Type B pancreatic cell (in vitro differentiated cells): ENCODE measurements around the gene SLC1A2. TPM values are rescaled to one million over a fixed set of nuclear protein-coding genes. Genes with fewer than 3 reads are reported as not detected.

Experiments used
- DNase-seq: peaks from one replicate; pipeline ENCODE4 v3.0.0; 2021; ENCODE audit warnings: mixed read lengths; ENCODE audit not compliant: unreplicated experiment; ENCODE audit errors: extremely low spot score
- H3K27ac Mint-ChIP-seq: 2 replicates; pipeline ENCODE4 v1.8.0; 2021; ENCODE audit warnings: mild to moderate bottlenecking, mixed read lengths
- H3K27me3 Mint-ChIP-seq: 2 replicates; pipeline ENCODE4 v1.8.0; 2021; ENCODE audit warnings: mixed read lengths
- H3K36me3 Mint-ChIP-seq: 2 replicates; pipeline ENCODE4 v1.8.0; 2021; ENCODE audit warnings: mixed read lengths
- H3K4me1 Mint-ChIP-seq: one replicate; pipeline ENCODE4 v1.8.0; 2021; ENCODE audit warnings: mixed read lengths; ENCODE audit not compliant: unreplicated experiment
- H3K4me3 Mint-ChIP-seq: 2 replicates; pipeline ENCODE4 v1.8.0; 2021; ENCODE audit warnings: mild to moderate bottlenecking, mixed read lengths
- H3K9me3 Mint-ChIP-seq: 2 replicates; pipeline ENCODE4 v1.8.0; 2021; ENCODE audit warnings: mixed read lengths
- CTCF ChIP-seq: fragments of 200-600 bp; sonication (generic); conservative IDR thresholded peaks from 2 replicates; pipeline ENCODE4 v1.5.0; 2021; ENCODE audit warnings: antibody characterized with exemption, mild to moderate bottlenecking
- total RNA-seq: library from RNA; stranded (reverse); gene quantifications from 2 replicates; pipeline ENCODE4 v1.2.1, GENCODE V29; 2021; ENCODE audit warnings: low replicate concordance

Gene SLC1A2
- total RNA-seq, 1 donor from 2014 or later, result 7.4 TPM

GRCh38 chr11:35420371-35420770 is 1.0 kb upstream of the SLC1A2 start:
- Mint-ChIP-seq H3K9me3 (no peaks in the 10 kb centered on the region), H3K36me3 (no peaks in the 10 kb centered on the region), H3K27me3 (peaks cover 95% of the 10 kb centered on the region), H3K4me3 (peak overlapping the region; percentile 85), H3K4me1 (peaks cover 5% of the 10 kb centered on the region), H3K27ac (no peak overlapping the region)
- TF ChIP-seq CTCF, result no peak
- no peak for DNase-seq

- H3K9me3 Mint-ChIP-seq, result no peaks in the 10 kb centered on the region
- H3K27ac Mint-ChIP-seq, result no peak overlapping the region
- no peak for DNase-seq
Measured at GRCh38 chr11:35419830-35420333, 524 bp upstream of the SLC1A2 start.

GRCh38 chr11:35418282-35419183 is 825 bp downstream of the SLC1A2 start:
- peaks cover 5% of the 10 kb centered on the region for H3K4me1 Mint-ChIP-seq
- no peak overlapping the region for H3K27ac Mint-ChIP-seq
- H3K36me3 Mint-ChIP-seq, result no peaks in the 10 kb centered on the region
- peak; percentile 70 for DNase-seq
- H3K4me3 Mint-ChIP-seq, result peak overlapping the region; percentile 88
- no peak for TF ChIP-seq CTCF
- peaks cover 97% of the 10 kb centered on the region for H3K27me3 Mint-ChIP-seq
- no peaks in the 10 kb centered on the region for H3K9me3 Mint-ChIP-seq

More at GRCh38 chr11:35419830-35420333, 524 bp upstream of the SLC1A2 start:
- Mint-ChIP-seq H3K36me3 (no peaks in the 10 kb centered on the region), H3K4me3 (peak overlapping the region; percentile 85), H3K27me3 (peaks cover 95% of the 10 kb centered on the region), H3K4me1 (peaks cover 5% of the 10 kb centered on the region)
- TF ChIP-seq CTCF, result no peak

GRCh38 chr11:35415487-35415886 is 3.9 kb downstream of the SLC1A2 start:
- TF ChIP-seq CTCF, result no peak
- H3K27ac Mint-ChIP-seq, result no peak overlapping the region
- peaks cover 74% of the 10 kb centered on the region for H3K27me3 Mint-ChIP-seq
- DNase-seq, result no peak
- H3K9me3 Mint-ChIP-seq, result no peaks in the 10 kb centered on the region
- H3K36me3 Mint-ChIP-seq, result no peaks in the 10 kb centered on the region
- no peak overlapping the region for H3K4me3 Mint-ChIP-seq
- peaks cover 4% of the 10 kb centered on the region for H3K4me1 Mint-ChIP-seq

GRCh38 chr11:35414776-35415175 is 4.6 kb downstream of the SLC1A2 start:
- Mint-ChIP-seq H3K27ac (no peak overlapping the region), H3K4me3 (no peak overlapping the region), H3K36me3 (no peaks in the 10 kb centered on the region), H3K9me3 (no peaks in the 10 kb centered on the region), H3K27me3 (peaks cover 67% of the 10 kb centered on the region), H3K4me1 (no peaks in the 10 kb centered on the region)
- no peak for DNase-seq
- no peak for TF ChIP-seq CTCF
